ENCODE results near the gene BPIFA2. TPM values are rescaled to one million over a fixed set of nuclear protein-coding genes. Genes with fewer than 3 reads are reported as not detected.
"Not testable (repeated sequence)": the region's sequence is repeated elsewhere in the genome, so short reads cannot be mapped to it uniquely, and the experiment has no call there.

Gene BPIFA2
- total and polyA plus RNA-seq, 2 donors (not counting 1 experiment from before 2014, with no cell fraction given) = not detected

DNA sequence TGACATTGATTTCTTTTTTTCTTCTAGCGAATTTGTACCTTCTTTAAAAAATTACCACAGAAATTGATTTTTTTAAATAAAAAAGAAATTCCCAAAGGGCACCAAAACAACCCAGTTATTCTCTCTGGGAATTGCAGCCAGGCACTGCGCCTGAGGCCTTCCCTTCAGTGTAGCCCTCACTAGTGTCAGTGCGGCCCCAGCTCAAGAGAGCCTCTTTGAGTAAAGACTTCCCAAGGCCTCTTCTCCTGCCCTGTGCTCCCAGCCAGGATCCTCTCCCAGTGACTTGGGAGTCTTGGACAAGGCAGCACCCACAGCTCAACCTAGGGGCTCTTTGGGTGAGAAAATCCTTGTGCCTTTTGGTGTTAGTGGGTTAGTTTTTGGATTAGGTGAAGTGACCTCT lies 47.0 kb upstream of the BPIFA2 start:
- no peak overlapping the region for H3K4me3 Mint-ChIP-seq
- TF ChIP-seq EZH2 (IDR thresholded peaks at IDR 0.05; ENCODE audit: borderline replicate concordance, insufficient read depth, low read depth, low read length, poor library complexity, severe bottlenecking) = no peak
- TF ChIP-seq, protein P1, sequence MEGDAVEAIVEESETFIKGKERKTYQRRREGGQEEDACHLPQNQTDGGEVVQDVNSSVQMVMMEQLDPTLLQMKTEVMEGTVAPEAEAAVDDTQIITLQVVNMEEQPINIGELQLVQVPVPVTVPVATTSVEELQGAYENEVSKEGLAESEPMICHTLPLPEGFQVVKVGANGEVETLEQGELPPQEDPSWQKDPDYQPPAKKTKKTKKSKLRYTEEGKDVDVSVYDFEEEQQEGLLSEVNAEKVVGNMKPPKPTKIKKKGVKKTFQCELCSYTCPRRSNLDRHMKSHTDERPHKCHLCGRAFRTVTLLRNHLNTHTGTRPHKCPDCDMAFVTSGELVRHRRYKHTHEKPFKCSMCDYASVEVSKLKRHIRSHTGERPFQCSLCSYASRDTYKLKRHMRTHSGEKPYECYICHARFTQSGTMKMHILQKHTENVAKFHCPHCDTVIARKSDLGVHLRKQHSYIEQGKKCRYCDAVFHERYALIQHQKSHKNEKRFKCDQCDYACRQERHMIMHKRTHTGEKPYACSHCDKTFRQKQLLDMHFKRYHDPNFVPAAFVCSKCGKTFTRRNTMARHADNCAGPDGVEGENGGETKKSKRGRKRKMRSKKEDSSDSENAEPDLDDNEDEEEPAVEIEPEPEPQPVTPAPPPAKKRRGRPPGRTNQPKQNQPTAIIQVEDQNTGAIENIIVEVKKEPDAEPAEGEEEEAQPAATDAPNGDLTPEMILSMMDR (IDR thresholded peaks at IDR 0.05) = no peak
- POLR2A ChIA-PET = no interaction called here
- WGBS (ENCODE audit: insufficient coverage) = 94% methylated on average over 2 of the region's 3 CpGs
- H2AFZ ChIP-seq (ENCODE audit: insufficient read depth, low read depth, low read length, poor library complexity, severe bottlenecking) = no peak overlapping the region
- intact Hi-C loops (cut with micrococcal nuclease) = no loop called here
- peaks cover 33% of the 10 kb centered on the region for H3K27me3 Mint-ChIP-seq
- H3K27ac Mint-ChIP-seq = no peak overlapping the region
- H3K9me3 ChIP-seq (ENCODE audit: control extremely low read depth in 1 of 3, control insufficient read depth in 2 of 3, insufficient read depth in 1 of 3, low read length in 2 of 3) = no peaks in the 10 kb centered on the region
- H3K27me3 ChIP-seq (replicated peaks in 1 of 4; ENCODE audit: control extremely low read depth in 1 of 4, control insufficient read depth in 3 of 4, insufficient read depth in 4 of 4, low read length in 3 of 4) = peaks cover 0 to 4% (median 0%) of the 10 kb centered on the region in 4 experiments
- peaks cover 10% of the 10 kb centered on the region for H3K9me3 Mint-ChIP-seq (ENCODE audit: insufficient read depth)
- no peak overlapping the region for H3K4me3 ChIP-seq (ENCODE audit: control extremely low read depth in 1 of 5, extremely low read depth in 1 of 5, insufficient read depth in 1 of 5, low read depth in 2 of 5, low read length in 4 of 5)
- no peaks in the 10 kb centered on the region for H3K36me3 ChIP-seq (replicated peaks in 1 of 2; ENCODE audit: control extremely low read depth in 1 of 2, control insufficient read depth in 1 of 2, extremely low read depth in 1 of 2, insufficient read depth in 2 of 2, low read length in 1 of 2)
- no peaks in the 10 kb centered on the region for H4K20me1 ChIP-seq (ENCODE audit: control insufficient read depth, insufficient read depth, low read length, poor library complexity, severe bottlenecking)
- no peak overlapping the region for H3K4me2 ChIP-seq (replicated peaks; ENCODE audit: low read depth, low read length, poor library complexity, severe bottlenecking)
- ATAC-seq (ENCODE audit: low read depth) (no peak), DNase-seq (no peak)
- no peak overlapping the region for H3K9ac ChIP-seq (ENCODE audit: low read length)
- no peaks in the 10 kb centered on the region for H3K4me1 ChIP-seq (ENCODE audit: control insufficient read depth in 2 of 2, insufficient read depth in 2 of 2, low read length in 2 of 2)
- no peak overlapping the region for H3K27ac ChIP-seq (ENCODE audit: low read length in 2 of 2)
- CTCF ChIA-PET = no interaction called here
- no peaks in the 10 kb centered on the region for H3K4me1 Mint-ChIP-seq
- no peaks in the 10 kb centered on the region for H3K79me2 ChIP-seq (ENCODE audit: control insufficient read depth, insufficient read depth, low read length)

DNA sequence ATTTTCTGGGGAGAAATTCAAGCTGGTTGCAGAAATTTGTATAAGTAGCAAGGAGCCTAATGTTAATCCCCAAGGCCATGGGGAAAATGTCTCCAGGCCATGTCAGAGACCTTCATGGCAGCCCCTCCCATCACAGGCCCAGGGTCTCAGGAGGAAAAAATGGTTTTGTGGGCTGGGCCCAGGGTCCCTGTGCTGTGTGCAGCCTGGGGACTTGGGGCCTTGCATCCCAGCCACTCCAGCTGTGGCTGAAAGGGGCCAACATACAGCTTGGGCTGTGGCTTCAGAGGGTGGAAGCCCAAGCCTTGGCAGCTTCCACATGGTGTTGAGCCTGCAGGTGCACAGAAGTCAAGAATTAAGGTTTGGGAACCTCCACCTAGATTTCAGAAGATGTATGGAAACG lies 45.7 kb upstream of the BPIFA2 start:
- H3K9me3 Mint-ChIP-seq (ENCODE audit: insufficient read depth) = peaks cover 10% of the 10 kb centered on the region
- H3K27ac Mint-ChIP-seq; POLR2A ChIA-PET; H3K4me3 Mint-ChIP-seq; DNase-seq; H3K36me3 ChIP-seq (replicated peaks in 1 of 2; ENCODE audit: control extremely low read depth in 1 of 2, control insufficient read depth in 1 of 2, extremely low read depth in 1 of 2, insufficient read depth in 2 of 2, low read length in 1 of 2); H2AFZ ChIP-seq (ENCODE audit: insufficient read depth, low read depth, low read length, poor library complexity, severe bottlenecking); H3K79me2 ChIP-seq (ENCODE audit: control insufficient read depth, insufficient read depth, low read length); H3K4me1 Mint-ChIP-seq; ATAC-seq (ENCODE audit: low read depth); H4K20me1 ChIP-seq (ENCODE audit: control insufficient read depth, insufficient read depth, low read length, poor library complexity, severe bottlenecking); H3K9me3 ChIP-seq (ENCODE audit: control extremely low read depth in 1 of 3, control insufficient read depth in 2 of 3, insufficient read depth in 1 of 3, low read length in 2 of 3); H3K27ac ChIP-seq (ENCODE audit: low read length in 2 of 2); H3K4me2 ChIP-seq (replicated peaks; ENCODE audit: low read depth, low read length, poor library complexity, severe bottlenecking); H3K4me3 ChIP-seq (ENCODE audit: control extremely low read depth in 1 of 5, extremely low read depth in 1 of 5, insufficient read depth in 1 of 5, low read depth in 2 of 5, low read length in 4 of 5); H3K9ac ChIP-seq (ENCODE audit: low read length); CTCF ChIA-PET; intact Hi-C loops (cut with micrococcal nuclease); H3K27me3 ChIP-seq (replicated peaks in 1 of 4; ENCODE audit: control extremely low read depth in 1 of 4, control insufficient read depth in 3 of 4, insufficient read depth in 4 of 4, low read length in 3 of 4); H3K4me1 ChIP-seq (ENCODE audit: control insufficient read depth in 2 of 2, insufficient read depth in 2 of 2, low read length in 2 of 2): not testable (repeated sequence)
- WGBS (ENCODE audit: insufficient coverage) = 50% methylated on average over 1 of the region's 1 CpG
- H3K27me3 Mint-ChIP-seq = peaks cover 33% of the 10 kb centered on the region

Data from B cell (primary cell).